ENCODE data around the gene RASGRP1. TPM values are rescaled to one million over a fixed set of nuclear protein-coding genes. Genes with fewer than 3 reads are reported as not detected.

Gene RASGRP1
- total RNA-seq, 1 experiment from 2014 or later, result 1.6 TPM

- no peaks in the 10 kb centered on the region for H3K9me2 ChIP-seq (ENCODE audit: insufficient read depth)
- TF ChIP-seq REST (IDR thresholded peaks at IDR 0.05; ENCODE audit: low read depth) (no peak), POLR2AphosphoS5 (IDR thresholded peaks at IDR 0.05; ENCODE audit: low read depth, low read length) (no peak), ELF1 (IDR thresholded peaks at IDR 0.05; ENCODE audit: borderline replicate concordance, low read depth) (no peak), ATF3 (IDR thresholded peaks at IDR 0.05) (no peak), TCF7L2 (IDR thresholded peaks at IDR 0.05; ENCODE audit: borderline replicate concordance, extremely low read depth, insufficient read depth, insufficient read length) (no peak), JUND (IDR thresholded peaks at IDR 0.05) (no peak), SIN3A (IDR thresholded peaks at IDR 0.05; ENCODE audit: low read depth) (no peak), SP1 (IDR thresholded peaks at IDR 0.05; ENCODE audit: low read depth) (no peak), EGR1 (IDR thresholded peaks at IDR 0.05; ENCODE audit: low read depth) (no peak), FOSL1 (IDR thresholded peaks at IDR 0.05; ENCODE audit: low read depth) (no peak), CBX3 (IDR thresholded peaks at IDR 0.05; ENCODE audit: low read depth) (no peak), ZBTB33 (IDR thresholded peaks at IDR 0.05; ENCODE audit: extremely low read depth, insufficient replicate concordance, low read length) (no peak), EZH2phosphoT487 (IDR thresholded peaks at IDR 0.05; ENCODE audit: borderline replicate concordance) (no peak), RAD21 (IDR thresholded peaks at IDR 0.05; ENCODE audit: low read depth) (no peak), CTCF (IDR thresholded peaks at IDR 0.05 in 2 of 3, conservative IDR thresholded peaks at IDR 0.05 in 1 of 3; ENCODE audit: borderline replicate concordance in 1 of 3, insufficient read depth in 1 of 3, low read depth in 2 of 3, low read length in 2 of 3) (no peak), YY1 (IDR thresholded peaks at IDR 0.05; ENCODE audit: extremely low read depth, insufficient replicate concordance, low read depth, low read length) (no peak)
- no peaks in the 10 kb centered on the region for H3K79me2 ChIP-seq (ENCODE audit: insufficient read depth, low read length)
- ATAC-seq (no peak), DNase-seq (ENCODE audit: low read depth, low spot score) (no peak)
- no TSS peak for BruUV-seq (replicated peaks)
- H3K4me2 ChIP-seq (ENCODE audit: low read length), result no peak overlapping the region
- H2AFZ ChIP-seq (ENCODE audit: low read depth, low read length, poor library complexity, severe bottlenecking), result no peak overlapping the region
- no peaks in the 10 kb centered on the region for H3K36me3 ChIP-seq (ENCODE audit: control insufficient read depth in 1 of 2, insufficient read depth in 2 of 2, low read length in 2 of 2)
- ChIA-PET POLR2A (no interaction called here), CTCF (no interaction called here), RAD21 (ENCODE audit: low non-redundant PET in 1 of 2, low total read pairs in 2 of 2, uncharacterized antibody in 2 of 2, unreplicated experiment in 2 of 2) (no interaction called here)
- no peaks in the 10 kb centered on the region for H4K20me1 ChIP-seq (ENCODE audit: insufficient read depth)
- intact Hi-C loops (cut with micrococcal nuclease), result loop anchor here (10.0 kb wide), 1 partner anchor 557 kb away; no protein-coding TSS in a partner anchor
- no peak overlapping the region for H3K9ac ChIP-seq (ENCODE audit: low read length)
- no peak overlapping the region for H3K27ac ChIP-seq (ENCODE audit: low read depth, low read length)
- H3K4me3 ChIP-seq (replicated peaks in 1 of 2; ENCODE audit: low read depth in 1 of 2, low read length in 2 of 2), result no peak overlapping the region
- H3K4me1 ChIP-seq (ENCODE audit: control insufficient read depth in 1 of 2, insufficient read depth in 2 of 2, low read length in 2 of 2), result peaks cover 2 to 12% of the 10 kb centered on the region in 2 experiments; a peak in 1 of 4 replicates
- H3K9me3 ChIP-seq (ENCODE audit: control insufficient read depth in 1 of 2, insufficient read depth in 1 of 2, low read depth in 1 of 2, low read length in 2 of 2), result no peaks in the 10 kb centered on the region
- 0 out of 2 replicates have a peak, but pooled peaks cover 4% of the 10 kb centered on the region for H3K27me3 ChIP-seq (ENCODE audit: insufficient read depth, low read length)
Observed at GRCh38 chr15:38562278-38562677, 2.3 kb downstream of the RASGRP1 start.

Measured in HCT116 (cell line).